Thoracic aorta (tissue), 2 donors: Measurements from ENCODE around the gene B4GALNT3. TPM values are rescaled to one million over a fixed set of nuclear protein-coding genes. Genes with fewer than 3 reads are reported as not detected.

Source experiments
- ATAC-seq: fragments of 150-250 bp; one replicate; pipeline ENCODE4 v1.8.0; 2017; ENCODE audit warnings: low read depth; ENCODE audit not compliant: insufficient number of reproducible peaks, low FRiP score
- DNase-seq: peaks from one replicate; pipeline ENCODE4 v3.0.0-alpha.2; 2020; ENCODE audit warnings: low spot score
- H3K27ac ChIP-seq, 2 donors: fragments of 200-600 bp; sonication (generic); 1 replicate in 1 of 2; 2 replicates in 1 of 2; pipeline ENCODE4 v1.5.1; 2016; ENCODE audit warnings: mild to moderate bottlenecking in 2 of 2, moderate library complexity in 2 of 2
- H3K27me3 ChIP-seq: fragments of 200-600 bp; sonication (generic); replicated peaks from 2 replicates; pipeline ENCODE4 v1.6.0; 2016; ENCODE audit warnings: mild to moderate bottlenecking; ENCODE audit not compliant: insufficient read depth
- H3K36me3 ChIP-seq: fragments of 200-600 bp; sonication (generic); one replicate; pipeline ENCODE4 v1.5.1; 2016
- H3K4me1 ChIP-seq, 2 donors: fragments of 200-600 bp; sonication (generic); 1 replicate in 1 of 2; 2 replicates in 1 of 2; pipeline versions ENCODE4 v1.5.1 to v1.6.0; 2016; ENCODE audit warnings: low read depth in 2 of 2, mild to moderate bottlenecking in 1 of 2; ENCODE audit not compliant: control insufficient read depth in 1 of 2
- H3K4me3 ChIP-seq: fragments of 200-600 bp; sonication (generic); 2 replicates; pipeline ENCODE4 v1.5.1; 2016; ENCODE audit warnings: mild to moderate bottlenecking
- H3K9me3 ChIP-seq: fragments of 200-600 bp; sonication (generic); 2 replicates; pipeline ENCODE4 v1.5.1; 2016
- total RNA-seq, 2 donors: library from RNA; depleted of rRNA; stranded (reverse); fragments of >200 nt; gene quantifications; one replicate each; pipeline versions ENCODE4 v1.1.0 to v1.2.3, GENCODE V29; 2016
- TF ChIP-seq, protein P1 (sequence below): fragments of 200-600 bp; sonication (generic); IDR thresholded peaks from one replicate; pipeline ENCODE4 v1.5.1; 2019; ENCODE audit warnings: antibody characterized with exemption

B4GALNT3 gene
- total RNA-seq, 2 donors from 2014 or later, result 16.8 to 22.3 TPM

DNA sequence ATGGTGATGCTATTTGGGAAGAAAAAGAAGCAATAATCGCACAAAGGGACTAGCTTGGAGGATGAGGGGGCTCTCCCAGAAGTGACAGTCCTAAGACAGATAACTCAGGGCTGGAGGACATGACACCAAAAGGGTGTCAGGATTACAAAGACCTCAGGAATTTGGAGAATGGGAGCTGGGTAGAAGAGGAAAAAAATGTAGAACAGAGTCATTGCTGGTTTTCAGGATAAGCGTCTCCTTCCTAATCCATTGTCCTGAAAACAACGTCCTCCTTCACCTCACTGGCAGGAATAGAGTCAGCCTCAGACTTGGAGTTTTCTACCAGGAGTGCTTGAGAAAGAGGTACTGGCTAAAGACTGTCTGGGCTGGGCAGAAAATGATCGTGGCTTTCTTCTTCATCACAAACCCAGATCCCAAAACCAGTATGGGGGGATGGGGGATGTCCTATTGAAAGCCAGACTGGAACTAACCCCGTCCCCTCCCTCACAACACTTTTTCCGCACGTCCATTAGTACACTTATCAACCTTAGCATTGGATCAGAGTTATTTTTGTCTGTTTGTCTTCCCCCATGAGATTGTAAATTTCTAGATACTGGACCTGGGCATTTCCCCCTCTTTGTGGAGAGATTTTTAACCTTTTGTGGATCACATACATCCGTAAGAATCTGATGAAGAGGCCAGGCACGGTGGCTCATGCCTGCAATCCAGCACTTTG is 14.3 kb downstream of the B4GALNT3 start:
- H3K9me3 ChIP-seq, result no peaks in the 10 kb centered on the region
- no peaks in the 10 kb centered on the region for H3K27me3 ChIP-seq
- no peak for ATAC-seq
- no peaks in the 10 kb centered on the region for H3K36me3 ChIP-seq
- peaks cover 6 to 61% of the 10 kb centered on the region in 2 donors for H3K4me1 ChIP-seq
- TF ChIP-seq, protein P1, sequence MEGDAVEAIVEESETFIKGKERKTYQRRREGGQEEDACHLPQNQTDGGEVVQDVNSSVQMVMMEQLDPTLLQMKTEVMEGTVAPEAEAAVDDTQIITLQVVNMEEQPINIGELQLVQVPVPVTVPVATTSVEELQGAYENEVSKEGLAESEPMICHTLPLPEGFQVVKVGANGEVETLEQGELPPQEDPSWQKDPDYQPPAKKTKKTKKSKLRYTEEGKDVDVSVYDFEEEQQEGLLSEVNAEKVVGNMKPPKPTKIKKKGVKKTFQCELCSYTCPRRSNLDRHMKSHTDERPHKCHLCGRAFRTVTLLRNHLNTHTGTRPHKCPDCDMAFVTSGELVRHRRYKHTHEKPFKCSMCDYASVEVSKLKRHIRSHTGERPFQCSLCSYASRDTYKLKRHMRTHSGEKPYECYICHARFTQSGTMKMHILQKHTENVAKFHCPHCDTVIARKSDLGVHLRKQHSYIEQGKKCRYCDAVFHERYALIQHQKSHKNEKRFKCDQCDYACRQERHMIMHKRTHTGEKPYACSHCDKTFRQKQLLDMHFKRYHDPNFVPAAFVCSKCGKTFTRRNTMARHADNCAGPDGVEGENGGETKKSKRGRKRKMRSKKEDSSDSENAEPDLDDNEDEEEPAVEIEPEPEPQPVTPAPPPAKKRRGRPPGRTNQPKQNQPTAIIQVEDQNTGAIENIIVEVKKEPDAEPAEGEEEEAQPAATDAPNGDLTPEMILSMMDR, result no peak
- H3K27ac ChIP-seq, result no peak overlapping the region
- H3K4me3 ChIP-seq, result no peak overlapping the region
- DNase-seq, result no peak

DNA sequence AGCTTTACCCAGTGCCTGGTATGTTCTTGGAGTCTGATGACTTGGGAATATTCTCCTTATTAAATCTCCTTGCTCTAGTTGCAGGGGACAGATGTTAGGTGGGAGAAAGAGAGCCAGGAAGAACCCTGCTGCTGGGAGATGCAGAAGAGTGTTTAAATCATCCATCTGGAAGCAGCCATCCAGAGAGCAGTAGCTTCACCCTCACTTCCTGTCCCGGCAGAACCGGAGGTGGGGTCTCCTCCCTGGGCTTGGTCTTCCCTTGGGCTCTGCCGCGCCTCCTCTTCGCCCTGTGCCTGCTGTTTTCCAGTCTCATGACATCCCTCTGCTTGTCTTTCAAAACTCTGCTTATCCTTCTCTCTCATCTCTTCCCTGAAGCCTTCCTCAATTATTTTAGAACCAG is 15.5 kb downstream of the B4GALNT3 start:
- no peak overlapping the region for H3K4me3 ChIP-seq
- ATAC-seq (no peak), DNase-seq (no peak)
- no peaks in the 10 kb centered on the region for H3K36me3 ChIP-seq
- no peaks in the 10 kb centered on the region for H3K27me3 ChIP-seq
- TF ChIP-seq, protein P1, result no peak
- peaks cover 9 to 61% of the 10 kb centered on the region in 2 donors for H3K4me1 ChIP-seq
- no peaks in the 10 kb centered on the region for H3K9me3 ChIP-seq
- no peak overlapping the region for H3K27ac ChIP-seq

DNA sequence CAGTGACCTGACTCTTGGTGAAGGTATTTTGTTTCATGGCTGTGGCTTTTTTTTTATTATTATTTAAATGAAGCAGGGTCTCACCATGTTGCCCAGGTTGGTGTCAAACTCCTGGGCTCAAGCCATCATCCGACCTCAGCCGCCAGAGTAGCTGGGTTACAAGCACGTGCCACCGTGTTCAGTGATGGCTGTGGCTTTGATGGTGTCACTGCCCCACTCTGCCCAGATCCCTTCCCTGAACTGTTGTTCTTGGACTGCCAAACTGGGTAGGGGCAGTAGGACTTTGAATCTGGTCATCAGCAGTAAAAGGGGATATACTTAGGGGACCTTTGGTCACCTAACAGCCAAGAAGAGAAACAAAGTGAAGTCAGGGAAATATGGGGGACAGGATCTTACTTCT is 19.4 kb downstream of the B4GALNT3 start:
- H3K4me1 ChIP-seq, result peaks cover 15 to 74% of the 10 kb centered on the region in 2 donors
- TF ChIP-seq, protein P1, result no peak
- ATAC-seq, result no peak
- no peaks in the 10 kb centered on the region for H3K9me3 ChIP-seq
- peak overlapping the region; percentile 98 to 100 for H3K27ac ChIP-seq
- H3K27me3 ChIP-seq, result no peaks in the 10 kb centered on the region
- no peaks in the 10 kb centered on the region for H3K36me3 ChIP-seq
- no peak overlapping the region for H3K4me3 ChIP-seq
- DNase-seq, result no peak

DNA sequence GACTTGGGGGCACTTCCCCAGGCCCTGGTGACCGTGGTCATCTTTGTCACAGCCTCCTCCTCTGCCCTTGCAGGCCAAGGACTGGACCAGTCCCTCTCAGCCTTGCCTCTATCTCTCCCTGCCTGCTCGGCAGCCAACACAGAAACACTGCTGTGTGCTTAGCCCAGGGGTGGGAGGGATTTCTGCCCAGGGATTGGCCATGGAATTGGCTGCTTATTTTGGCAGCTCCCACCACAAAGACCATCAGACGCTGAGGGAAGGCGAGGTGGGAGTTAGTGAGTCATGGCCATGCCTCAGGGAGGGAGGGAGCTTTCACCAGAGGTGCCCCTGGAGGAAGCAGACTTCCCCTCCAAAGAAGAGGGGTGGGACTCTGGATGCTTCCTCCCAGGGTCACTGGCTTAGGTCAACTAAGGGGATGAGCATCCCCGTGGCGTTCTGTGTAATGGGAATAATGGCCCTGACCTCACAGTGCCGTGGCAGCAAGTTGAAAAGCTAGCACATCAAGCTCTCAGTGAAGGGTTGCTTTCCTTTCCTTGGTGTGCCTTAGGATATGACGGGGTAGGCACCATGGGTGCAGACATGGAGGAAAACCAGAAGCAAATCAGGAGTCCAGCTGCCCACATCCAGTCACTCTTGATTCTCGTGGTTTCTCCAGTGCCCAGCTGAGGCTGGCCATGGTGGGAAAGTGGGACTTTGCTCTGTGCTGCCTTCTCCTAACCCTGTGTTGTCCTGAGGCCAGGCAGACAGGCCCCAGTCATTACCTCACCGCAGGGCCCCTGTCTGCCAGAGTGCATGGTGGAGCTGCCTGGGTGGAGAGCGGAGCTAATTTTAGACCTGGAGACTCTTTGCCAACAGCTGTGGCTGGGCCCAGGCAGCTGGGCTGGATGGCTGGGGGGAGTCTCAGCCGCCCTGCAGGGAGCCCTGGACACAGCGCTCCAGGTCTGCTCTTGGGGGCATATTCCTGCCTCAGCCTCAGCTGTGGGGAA is 21.4 kb downstream of the B4GALNT3 start:
- Histone ChIP-seq H3K27ac (peak overlapping the region; percentile 98 to 100), H3K4me3 (peak overlapping the region; percentile 52)

More for the DNA sequence above, 21.4 kb downstream of the B4GALNT3 start:
- Histone ChIP-seq H3K9me3 (no peaks in the 10 kb centered on the region), H3K4me1 (peaks cover 11 to 60% of the 10 kb centered on the region in 2 donors), H3K27me3 (no peaks in the 10 kb centered on the region), H3K36me3 (no peaks in the 10 kb centered on the region)
- TF ChIP-seq, protein P1, result no peak
- DNase-seq (peak; percentile 74), ATAC-seq (peak; percentile 89)
